HepG2 (cell line): ENCODE results near the gene NUP85. TPM values are rescaled to one million over a fixed set of nuclear protein-coding genes. Genes with fewer than 3 reads are reported as not detected.

Experiments
- CSRNP1 ChIP-seq: sonication (generic); formaldehyde crosslinking; IDR thresholded peaks from 2 replicates; pipeline ENCODE4 v1.8.1; 2023; ENCODE audit warnings: mild to moderate bottlenecking, missing genetic modification reagents
- DPF2 ChIP-seq: sonication (generic); formaldehyde crosslinking; IDR thresholded peaks from 2 replicates; pipeline ENCODE4 v1.4.0; 2020; ENCODE audit warnings: mild to moderate bottlenecking, low read depth, missing genetic modification reagents, borderline replicate concordance
- HIC2 ChIP-seq: sonication (generic); formaldehyde crosslinking; IDR thresholded peaks from 2 replicates; pipeline ENCODE4 v1.9.0; 2022; ENCODE audit warnings: low read depth, missing genetic modification reagents
- HMGXB4 ChIP-seq, 2 experiments: sonication (generic) in 1 of 2; formaldehyde crosslinking in 1 of 2; IDR thresholded peaks; 2 replicates each; pipeline versions ENCODE4 v1.4.0 to v1.6.1; 2018 to 2020; ENCODE audit warnings: missing genetic modification reagents in 2 of 2, borderline replicate concordance in 1 of 2, low read depth in 1 of 2, mild to moderate bottlenecking in 1 of 2, missing biosample characterization in 1 of 2
- IKZF1 ChIP-seq: fragments of 450-650 bp; IDR thresholded peaks from 2 replicates; pipeline ENCODE4 v1.7.1; 2016
- JUN ChIP-seq: sonication (generic); formaldehyde crosslinking; IDR thresholded peaks from 2 replicates; pipeline ENCODE4 v1.4.0; 2020; ENCODE audit warnings: mild to moderate bottlenecking, missing genetic modification reagents
- MAFF ChIP-seq: IDR thresholded peaks from 2 replicates; pipeline ENCODE4 v1.6.1; 2011; ENCODE audit warnings: low read depth, low read length, improper control_type of control experiment
- MXI1 ChIP-seq: IDR thresholded peaks from 3 replicates; pipeline ENCODE4 v1.6.1; 2012; ENCODE audit warnings: low read depth, low read length, inconsistent platforms, borderline replicate concordance
- NCOA2 ChIP-seq: sonication (generic); formaldehyde crosslinking; IDR thresholded peaks from 2 replicates; pipeline ENCODE4 v1.8.0; 2022; ENCODE audit warnings: inconsistent platforms
- NRL ChIP-seq: sonication (generic); formaldehyde crosslinking; IDR thresholded peaks from 2 replicates; pipeline ENCODE4 v1.5.0; 2020; ENCODE audit warnings: missing genetic modification reagents, mild to moderate bottlenecking, moderate library complexity, borderline replicate concordance
- PCBP2 ChIP-seq: fragments of 200-400 bp; formaldehyde crosslinking; optimal IDR thresholded peaks from 2 replicates; pipeline ENCODE3; 2018; ENCODE audit warnings: low read length, low read depth; ENCODE audit not compliant: poor library complexity, severe bottlenecking
- REL ChIP-seq: sonication (generic); formaldehyde crosslinking; conservative IDR thresholded peaks from 2 replicates; pipeline ENCODE4 v1.8.0; 2022; ENCODE audit warnings: mild to moderate bottlenecking, missing genetic modification reagents, moderate library complexity
- SIX1 ChIP-seq: sonication (generic); formaldehyde crosslinking; IDR thresholded peaks from 2 replicates; pipeline ENCODE4 v1.4.0; 2020; ENCODE audit warnings: missing genetic modification reagents, borderline replicate concordance
- THAP8 ChIP-seq: sonication (generic); formaldehyde crosslinking; IDR thresholded peaks from 2 replicates; pipeline ENCODE4 v1.5.1; 2020; ENCODE audit warnings: missing genetic modification reagents, mild to moderate bottlenecking, borderline replicate concordance
- ZBTB33 ChIP-seq: sonication (generic); formaldehyde crosslinking; IDR thresholded peaks from 2 replicates; pipeline ENCODE4 v1.4.0; 2020; ENCODE audit warnings: missing genetic modification reagents
- ZNF34 ChIP-seq: sonication (generic); formaldehyde crosslinking; IDR thresholded peaks from 2 replicates; pipeline ENCODE4 v1.4.0; 2020; ENCODE audit warnings: mild to moderate bottlenecking, missing genetic modification reagents, borderline replicate concordance
- ZNF549 ChIP-seq: sonication (generic); formaldehyde crosslinking; IDR thresholded peaks from 2 replicates; pipeline ENCODE4 v1.5.0; 2020; ENCODE audit warnings: missing genetic modification reagents
- ZNF83 ChIP-seq: sonication (generic); formaldehyde crosslinking; IDR thresholded peaks from 2 replicates; pipeline ENCODE4 v1.4.0; 2020; ENCODE audit warnings: missing genetic modification reagents, mild to moderate bottlenecking, borderline replicate concordance
- ZNF839 ChIP-seq: sonication (generic); formaldehyde crosslinking; IDR thresholded peaks from 2 replicates; pipeline ENCODE4 v1.4.0; 2020; ENCODE audit warnings: missing genetic modification reagents, mild to moderate bottlenecking, borderline replicate concordance
- polyA plus RNA-seq, 8 experiments: library from polyadenylated mRNA; depleted of rRNA in 3 of 8; stranded (reverse) in 7 of 8; unstranded in 1 of 8; fragments of >200 nt; fragmentation: Illumina TruSeq in 4 of 8; extraction: Trizol in 4 of 8; gene quantifications; 2 replicates each; pipeline versions ENCODE4 v1.2.1 to v1.2.3, GENCODE V29; 2011 to 2016; ENCODE audit warnings: low read depth in 4 of 8, missing spikeins in 1 of 8, mixed read lengths in 1 of 8; ENCODE audit not compliant: insufficient read depth in 1 of 8
- total RNA-seq, 5 experiments: library from RNA; depleted of rRNA; stranded (reverse); fragments of >200 nt; fragmentation: Illumina TruSeq; extraction: Trizol; gene quantifications; 2 replicates each; pipeline ENCODE4 v1.2.3, GENCODE V29; 2016; ENCODE audit warnings: low read depth in 1 of 5

The NUP85 gene
- total and polyA plus RNA-seq, 2 of the 13 experiments (the other 11 are each of a cell fraction or from before 2014, with no cell fraction given) = 89.1 to 124 TPM

GRCh38 chr17:75261336-75262111 is 56.0 kb downstream of the NUP85 start, which contains the start of the genes GGA3 and MRPS7 (continued):
- TF ChIP-seq HMGXB4 (CRISPR knock-in tag; IDR thresholded peaks at IDR 0.05; ENCODE audit: borderline replicate concordance in 1 of 2, low read depth in 1 of 2) (peak; percentile 75 to 86), NCOA2 (CRISPR knock-in tag) (peak; percentile 51; the same call in 1 of the 2 replicates), THAP8 (CRISPR knock-in tag) (peak; percentile 90; the same call in 1 of the 2 replicates), IKZF1 (no peak), REL (CRISPR knock-in tag) (peak; percentile 62; the same call in 1 of the 2 replicates), DPF2 (CRISPR knock-in tag) (no peak), SIX1 (CRISPR knock-in tag) (no peak), MAFF (no peak), JUN (CRISPR knock-in tag) (peak; percentile 30; the same call in 1 of the 2 replicates), NRL (CRISPR knock-in tag) (peak; percentile 78), MXI1 (peak; percentile 85), ZNF83 (CRISPR knock-in tag) (0 out of 2 replicates have a peak, but pooled peaks have one; percentile 41), ZNF839 (peak; percentile 56; the same call in 1 of the 2 replicates), ZNF549 (CRISPR knock-in tag) (no peak), CSRNP1 (peak; percentile 88; the same call in 1 of the 2 replicates), PCBP2 (no peak), HIC2 (CRISPR knock-in tag) (0 out of 2 replicates have a peak, but pooled peaks have one; percentile 16), ZNF34 (CRISPR knock-in tag) (no peak), ZBTB33 (CRISPR knock-in tag) (no peak)
